Type B pancreatic cell (in vitro differentiated cells): ENCODE measurements around the gene GNA12. TPM values are rescaled to one million over a fixed set of nuclear protein-coding genes. Genes with fewer than 3 reads are reported as not detected.

Experiments used
- DNase-seq: peaks from one replicate; pipeline ENCODE4 v3.0.0; 2021; ENCODE audit warnings: mixed read lengths; ENCODE audit not compliant: unreplicated experiment; ENCODE audit errors: extremely low spot score
- H3K27ac Mint-ChIP-seq: 2 replicates; pipeline ENCODE4 v1.8.0; 2021; ENCODE audit warnings: mild to moderate bottlenecking, mixed read lengths
- H3K27me3 Mint-ChIP-seq: 2 replicates; pipeline ENCODE4 v1.8.0; 2021; ENCODE audit warnings: mixed read lengths
- H3K36me3 Mint-ChIP-seq: 2 replicates; pipeline ENCODE4 v1.8.0; 2021; ENCODE audit warnings: mixed read lengths
- H3K4me1 Mint-ChIP-seq: one replicate; pipeline ENCODE4 v1.8.0; 2021; ENCODE audit warnings: mixed read lengths; ENCODE audit not compliant: unreplicated experiment
- H3K4me3 Mint-ChIP-seq: 2 replicates; pipeline ENCODE4 v1.8.0; 2021; ENCODE audit warnings: mild to moderate bottlenecking, mixed read lengths
- H3K9me3 Mint-ChIP-seq: 2 replicates; pipeline ENCODE4 v1.8.0; 2021; ENCODE audit warnings: mixed read lengths
- total RNA-seq: library from RNA; stranded (reverse); gene quantifications from 2 replicates; pipeline ENCODE4 v1.2.1, GENCODE V29; 2021; ENCODE audit warnings: low replicate concordance
- TF ChIP-seq, protein P1 (sequence below): fragments of 200-600 bp; sonication (generic); conservative IDR thresholded peaks from 2 replicates; pipeline ENCODE4 v1.5.0; 2021; ENCODE audit warnings: antibody characterized with exemption, mild to moderate bottlenecking

The GNA12 gene
- total RNA-seq, 1 donor from 2014 or later, result 46.2 TPM

GRCh38 chr7:2886391-2886790 lies 42.3 kb upstream of the GNA12 start:
- Mint-ChIP-seq H3K36me3 (no peaks in the 10 kb centered on the region), H3K4me3 (no peak overlapping the region)
- no peak for DNase-seq

DNA sequence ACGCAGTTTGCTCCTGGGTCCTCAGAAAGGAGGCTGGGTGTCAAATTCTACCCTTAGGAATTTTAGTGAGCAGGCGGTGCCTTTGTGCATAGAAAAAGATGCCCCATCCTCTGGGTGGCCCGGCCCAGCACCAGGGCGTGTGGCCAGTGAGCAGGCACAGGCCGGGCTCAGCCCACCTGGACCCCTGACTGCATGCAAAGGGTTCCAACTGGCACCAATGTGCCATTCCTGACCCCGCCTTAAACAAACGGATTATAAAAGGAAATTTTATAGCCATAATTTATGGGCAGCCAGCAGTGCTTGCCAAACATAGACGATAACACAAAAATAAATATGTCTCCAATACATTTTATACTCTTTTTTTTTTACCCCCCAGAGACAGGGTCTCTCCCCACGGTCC lies 40.1 kb upstream of the GNA12 start:
- Mint-ChIP-seq H3K9me3 (no peaks in the 10 kb centered on the region), H3K36me3 (no peaks in the 10 kb centered on the region), H3K27ac (peak overlapping the region; percentile 71), H3K4me3 (no peak overlapping the region), H3K4me1 (peaks cover 31% of the 10 kb centered on the region), H3K27me3 (no peaks in the 10 kb centered on the region)
- no peak for DNase-seq
- TF ChIP-seq, protein P1, sequence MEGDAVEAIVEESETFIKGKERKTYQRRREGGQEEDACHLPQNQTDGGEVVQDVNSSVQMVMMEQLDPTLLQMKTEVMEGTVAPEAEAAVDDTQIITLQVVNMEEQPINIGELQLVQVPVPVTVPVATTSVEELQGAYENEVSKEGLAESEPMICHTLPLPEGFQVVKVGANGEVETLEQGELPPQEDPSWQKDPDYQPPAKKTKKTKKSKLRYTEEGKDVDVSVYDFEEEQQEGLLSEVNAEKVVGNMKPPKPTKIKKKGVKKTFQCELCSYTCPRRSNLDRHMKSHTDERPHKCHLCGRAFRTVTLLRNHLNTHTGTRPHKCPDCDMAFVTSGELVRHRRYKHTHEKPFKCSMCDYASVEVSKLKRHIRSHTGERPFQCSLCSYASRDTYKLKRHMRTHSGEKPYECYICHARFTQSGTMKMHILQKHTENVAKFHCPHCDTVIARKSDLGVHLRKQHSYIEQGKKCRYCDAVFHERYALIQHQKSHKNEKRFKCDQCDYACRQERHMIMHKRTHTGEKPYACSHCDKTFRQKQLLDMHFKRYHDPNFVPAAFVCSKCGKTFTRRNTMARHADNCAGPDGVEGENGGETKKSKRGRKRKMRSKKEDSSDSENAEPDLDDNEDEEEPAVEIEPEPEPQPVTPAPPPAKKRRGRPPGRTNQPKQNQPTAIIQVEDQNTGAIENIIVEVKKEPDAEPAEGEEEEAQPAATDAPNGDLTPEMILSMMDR, result no peak

More at GRCh38 chr7:2886391-2886790, 42.3 kb upstream of the GNA12 start:
- peaks cover 15% of the 10 kb centered on the region for H3K4me1 Mint-ChIP-seq
- TF ChIP-seq, protein P1, result no peak
- H3K27ac Mint-ChIP-seq, result no peak overlapping the region
- H3K9me3 Mint-ChIP-seq, result no peaks in the 10 kb centered on the region
- no peaks in the 10 kb centered on the region for H3K27me3 Mint-ChIP-seq

DNA sequence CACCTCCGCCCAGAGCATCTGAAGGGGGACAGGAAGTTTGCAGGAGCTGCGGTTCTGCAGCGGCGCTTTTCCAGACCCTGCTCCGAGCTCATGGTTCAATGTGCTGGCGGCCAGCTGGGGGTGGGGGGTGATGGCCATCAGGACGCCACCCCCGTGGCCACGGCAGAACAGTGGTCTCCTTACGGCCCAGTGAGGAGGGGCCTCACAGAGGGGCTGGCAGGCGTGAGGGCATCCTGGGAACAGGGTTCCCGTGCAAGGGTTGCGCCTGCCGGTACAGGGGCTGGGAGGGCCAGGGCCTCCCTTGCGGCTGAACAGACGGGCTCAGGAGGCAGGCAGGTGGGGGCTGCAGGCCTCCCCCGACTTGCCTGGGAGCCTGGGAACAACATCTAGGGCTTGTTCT lies 39.0 kb upstream of the GNA12 start:
- Mint-ChIP-seq H3K4me1 (peaks cover 36% of the 10 kb centered on the region), H3K4me3 (no peak overlapping the region)

GRCh38 chr7:2882111-2882510 lies 38.0 kb upstream of the GNA12 start:
- Mint-ChIP-seq H3K27ac (no peak overlapping the region), H3K9me3 (no peaks in the 10 kb centered on the region)
- TF ChIP-seq, protein P1, result no peak

More for the DNA sequence above, 39.0 kb upstream of the GNA12 start:
- no peak overlapping the region for H3K27ac Mint-ChIP-seq
- no peaks in the 10 kb centered on the region for H3K36me3 Mint-ChIP-seq
- TF ChIP-seq, protein P1, result no peak
- H3K27me3 Mint-ChIP-seq, result no peaks in the 10 kb centered on the region
- H3K9me3 Mint-ChIP-seq, result no peaks in the 10 kb centered on the region
- no peak for DNase-seq

GRCh38 chr7:2880874-2881533 lies 36.9 kb upstream of the GNA12 start:
- Mint-ChIP-seq H3K27me3 (no peaks in the 10 kb centered on the region), H3K27ac (no peak overlapping the region), H3K4me3 (no peak overlapping the region), H3K4me1 (peaks cover 30% of the 10 kb centered on the region), H3K36me3 (no peaks in the 10 kb centered on the region), H3K9me3 (no peaks in the 10 kb centered on the region)
- DNase-seq, result no peak
- TF ChIP-seq, protein P1, result no peak

More at GRCh38 chr7:2882111-2882510, 38.0 kb upstream of the GNA12 start:
- DNase-seq, result no peak
- no peaks in the 10 kb centered on the region for H3K36me3 Mint-ChIP-seq
- H3K27me3 Mint-ChIP-seq, result no peaks in the 10 kb centered on the region
- no peak overlapping the region for H3K4me3 Mint-ChIP-seq
- peaks cover 34% of the 10 kb centered on the region for H3K4me1 Mint-ChIP-seq
